ENCODE data around the gene COX6B2. TPM values are rescaled to one million over a fixed set of nuclear protein-coding genes. Genes with fewer than 3 reads are reported as not detected.
"Not testable (repeated sequence)": the region's sequence is repeated elsewhere in the genome, so short reads cannot be mapped to it uniquely, and the experiment has no call there.

The COX6B2 gene
- 1 to 10 TPM in 3 of 4 donors, under 1 TPM in 1; 0.76 to 1.8 (median 1.4) TPM for polyA plus RNA-seq (ENCODE audit: insufficient read length in 4 of 4)

GRCh38 chr19:55354698-55355212, at the start of gene COX6B2:
TSS of gene COX6B2 (minus strand) at chr19:55354719. CDS start at chr19:55354521, 198 bp downstream.
- DNase-seq (ENCODE audit: low read depth in 4 of 4, low spot score in 2 of 4) = no peak

GRCh38 chr19:55402509-55402908, 48.0 kb upstream of the COX6B2 start:
- no peak for DNase-seq (ENCODE audit: low read depth in 4 of 4, low spot score in 2 of 4)

GRCh38 chr19:55401390-55401789, 46.9 kb upstream of the COX6B2 start:
- not testable (repeated sequence) for DNase-seq (ENCODE audit: low read depth in 4 of 4, low spot score in 2 of 4)

GRCh38 chr19:55400281-55401087, 46.0 kb upstream of the COX6B2 start:
- DNase-seq (ENCODE audit: low read depth in 4 of 4, low spot score in 2 of 4) = no peak

GRCh38 chr19:55398200-55398925, 43.8 kb upstream of the COX6B2 start:
- no peak for DNase-seq (ENCODE audit: low read depth in 4 of 4, low spot score in 2 of 4)

- DNase-seq (ENCODE audit: low read depth in 4 of 4, low spot score in 2 of 4) = no peak
Measured at GRCh38 chr19:55392820-55393761, 38.6 kb upstream of the COX6B2 start.

GRCh38 chr19:55391702-55392615, 37.4 kb upstream of the COX6B2 start:
- DNase-seq (ENCODE audit: low read depth in 4 of 4, low spot score in 2 of 4) = no peak

GRCh38 chr19:55391191-55391670, 36.7 kb upstream of the COX6B2 start:
- DNase-seq (ENCODE audit: low read depth in 4 of 4, low spot score in 2 of 4) = no peak

- no peak for DNase-seq (ENCODE audit: low read depth in 4 of 4, low spot score in 2 of 4)
Measured at GRCh38 chr19:55390461-55390880, 36.0 kb upstream of the COX6B2 start.

- DNase-seq (ENCODE audit: low read depth in 4 of 4, low spot score in 2 of 4) = no peak
Measured at GRCh38 chr19:55389386-55390317, 35.1 kb upstream of the COX6B2 start.

- no peak for DNase-seq (ENCODE audit: low read depth in 4 of 4, low spot score in 2 of 4)
Measured at GRCh38 chr19:55387736-55388497, 33.4 kb upstream of the COX6B2 start.

GRCh38 chr19:55386493-55386971, 32.0 kb upstream of the COX6B2 start:
- DNase-seq (ENCODE audit: low read depth in 4 of 4, low spot score in 2 of 4) = no peak

GRCh38 chr19:55385724-55386492, 31.4 kb upstream of the COX6B2 start, which contains the start of gene RPL28:
TSS of gene RPL28 (plus strand) at chr19:55385932. CDS start at chr19:55386358, 426 bp downstream.
- peak; percentile 97 to 99 (median 98) for DNase-seq (ENCODE audit: low read depth in 4 of 4, low spot score in 2 of 4)

GRCh38 chr19:55384920-55385723, 30.6 kb upstream of the COX6B2 start:
- peak; percentile 88 to 98 (median 94) for DNase-seq (ENCODE audit: low read depth in 4 of 4, low spot score in 2 of 4)

GRCh38 chr19:55384131-55384919, 29.8 kb upstream of the COX6B2 start, which contains the start of gene TMEM238:
TSS of gene TMEM238 (minus strand) at chr19:55384292. CDS start at chr19:55384259, 33 bp downstream.
- no peak for DNase-seq (ENCODE audit: low read depth in 4 of 4, low spot score in 2 of 4)

Measured in left renal cortex interstitium (tissue), 4 donors.